GM23338 (cell line): Measurements from ENCODE around the gene TMEM127.

Experiments used
- CTCF ChIP-seq, 2 experiments: fragments of 200-600 bp in 1 of 2; sonication (generic) in 1 of 2; conservative IDR thresholded peaks; 2 replicates each; pipeline versions ENCODE4 v1.5.1 to v1.6.1; 2016 to 2017; ENCODE audit warnings: antibody characterized with exemption in 2 of 2, low read depth in 2 of 2, mild to moderate bottlenecking in 2 of 2, moderate library complexity in 1 of 2
- POLR2AphosphoS5 ChIP-seq: IDR thresholded peaks from 2 replicates; pipeline ENCODE4 v1.6.1; 2016; ENCODE audit warnings: antibody characterized with exemption, low read depth

- TF ChIP-seq CTCF (conservative IDR thresholded peaks at IDR 0.05; ENCODE audit: low read depth in 2 of 2): no peak
- TF ChIP-seq POLR2AphosphoS5: no peak
Observed at GRCh38 chr2:96308248-96308647, 42.5 kb upstream of the TMEM127 start.
